Spinal cord (tissue), 10 donors: ENCODE measurements around the gene FCRLB. TPM values are rescaled to one million over a fixed set of nuclear protein-coding genes. Genes with fewer than 3 reads are reported as not detected.
"Not testable (repeated sequence)": the region's sequence is repeated elsewhere in the genome, so short reads cannot be mapped to it uniquely, and the experiment has no call there.

Source experiments
- DNase-seq, 6 donors: peaks; one replicate each; pipeline versions ENCODE4 v3.0.0 to v3.0.0-alpha.2; 2013 to 2015; ENCODE audit warnings: low spot score in 6 of 6, low read depth in 4 of 6
- H3K27ac ChIP-seq: one replicate; pipeline ENCODE4 v1.5.1; 2013; ENCODE audit warnings: low read depth, low read length, control low read depth
- H3K27me3 ChIP-seq: one replicate; pipeline ENCODE4 v1.6.1; 2013; ENCODE audit warnings: low read length; ENCODE audit not compliant: control insufficient read depth, insufficient read depth
- H3K36me3 ChIP-seq: one replicate; pipeline ENCODE4 v1.6.1; 2013; ENCODE audit warnings: low read length; ENCODE audit not compliant: control insufficient read depth, insufficient read depth
- H3K4me1 ChIP-seq: one replicate; pipeline ENCODE4 v1.6.1; 2013; ENCODE audit warnings: low read length; ENCODE audit not compliant: control insufficient read depth, insufficient read depth
- H3K4me3 ChIP-seq: one replicate; pipeline ENCODE4 v1.5.1; 2013; ENCODE audit warnings: low read depth, low read length, control low read depth
- H3K9me3 ChIP-seq: one replicate; pipeline ENCODE4 v1.6.1; 2013; ENCODE audit warnings: low read length; ENCODE audit not compliant: control insufficient read depth, insufficient read depth
- WGBS: methylation state at CpG from one replicate; pipeline ENCODE4 v1.1.5; 2013; ENCODE audit warnings: missing lambda C conversion rate; ENCODE audit not compliant: insufficient coverage; 5-methylcytosine and 5-hydroxymethylcytosine counted together
- polyA plus RNA-seq, 2 donors: library from polyadenylated mRNA; unstranded; fragments of 120-200 nt; gene quantifications; one replicate each; pipeline ENCODE4 v1.2.1, GENCODE V29; 2013; ENCODE audit not compliant: insufficient read length in 2 of 2
- total RNA-seq, 2 donors: library from RNA; depleted of rRNA in 1 of 2; stranded (reverse); fragments of 120-200 nt in 1 of 2; fragments of >200 nt in 1 of 2; gene quantifications; one replicate each; pipeline versions ENCODE4 v1.2.3 to v1.2.4, GENCODE V29; 2013 to 2014
- donor health status: healthy.

Gene FCRLB
- total and polyA plus RNA-seq, 4 donors = 0.88 to 2.9 (median 2.4) TPM

DNA sequence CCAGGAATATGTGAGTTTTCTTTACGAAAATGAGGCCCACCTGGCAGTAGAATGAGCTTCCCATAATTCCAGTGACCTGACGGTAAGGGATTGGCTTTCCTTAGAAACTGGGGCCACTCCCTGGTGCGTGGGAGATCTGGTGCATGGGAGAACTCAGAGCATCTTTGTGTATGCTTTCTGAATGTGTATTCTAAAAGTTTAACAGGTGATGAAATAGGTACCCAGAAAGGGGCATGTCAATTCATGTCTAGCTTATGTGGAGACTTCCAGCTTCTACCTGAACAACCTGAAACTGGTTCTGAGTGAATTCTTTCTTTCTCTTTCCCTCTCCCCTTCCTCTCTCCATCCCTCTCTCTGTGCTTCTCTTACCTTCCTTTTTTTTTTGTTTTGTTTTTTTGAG is 29.5 kb upstream of the FCRLB start:
- Histone ChIP-seq H3K36me3 (no peaks in the 10 kb centered on the region), H3K27ac (no peak overlapping the region), H3K4me3 (no peak overlapping the region), H3K27me3 (no peaks in the 10 kb centered on the region), H3K9me3 (no peaks in the 10 kb centered on the region), H3K4me1 (no peaks in the 10 kb centered on the region)
- DNase-seq = no peak
- WGBS = 87% methylated on average over 3 of the region's 3 CpGs

DNA sequence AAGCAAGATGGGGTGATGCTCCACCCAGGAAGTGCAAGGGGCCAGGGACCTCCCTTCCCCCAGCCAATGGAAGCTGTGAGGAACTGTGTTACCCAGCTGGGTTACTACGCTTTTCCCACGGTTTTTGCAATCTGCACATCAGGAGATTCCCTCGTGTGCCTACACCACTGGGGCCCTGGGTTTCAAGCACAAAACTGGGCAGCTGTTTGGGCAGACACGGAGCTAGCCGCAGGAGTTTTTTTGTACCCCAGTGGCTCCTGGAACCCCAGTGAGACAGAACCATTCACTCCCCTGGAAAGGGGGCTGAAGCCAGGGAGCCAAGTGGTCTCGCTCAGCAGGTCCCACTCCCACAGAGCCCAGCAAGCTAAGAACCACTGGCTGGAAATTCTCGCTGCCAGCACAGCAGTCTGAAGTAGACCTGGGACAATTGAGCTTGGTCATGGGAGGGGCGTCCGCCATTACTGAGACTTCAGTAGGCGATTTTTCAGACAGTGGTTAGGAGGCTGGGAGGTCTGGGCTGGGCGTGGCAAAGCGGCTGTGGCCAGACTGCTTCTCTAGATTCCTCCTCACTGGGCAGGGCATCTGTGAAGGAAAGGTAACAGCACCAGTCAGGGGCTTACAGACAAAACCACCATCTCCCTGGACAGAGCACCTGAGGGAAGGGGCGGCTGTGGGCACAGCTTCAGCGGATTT is 28.2 kb upstream of the FCRLB start:
- H3K27ac ChIP-seq, DNase-seq, H3K4me1 ChIP-seq, H3K36me3 ChIP-seq, H3K4me3 ChIP-seq, H3K27me3 ChIP-seq, H3K9me3 ChIP-seq: not testable (repeated sequence)
- WGBS = 86% methylated on average over 12 of the region's 14 CpGs

DNA sequence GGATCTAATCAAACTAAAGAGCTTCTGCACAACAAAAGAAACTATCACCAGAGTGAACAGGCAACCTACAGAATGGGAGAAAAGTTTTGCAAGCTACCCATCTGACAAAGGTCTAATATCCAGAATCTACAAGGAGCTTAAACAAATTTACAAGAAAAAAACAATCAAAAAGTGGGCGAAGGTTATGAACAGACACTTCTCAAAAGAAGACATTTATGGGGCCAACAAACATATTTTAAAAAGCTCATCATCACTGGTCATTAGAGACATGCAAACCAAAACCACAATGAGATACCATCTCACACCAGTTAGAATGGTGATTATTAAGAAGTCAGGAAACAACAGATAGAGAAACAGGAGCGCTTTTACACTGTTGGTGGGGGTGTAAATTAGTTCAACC is 23.0 kb upstream of the FCRLB start:
- not testable (repeated sequence) for H3K36me3 ChIP-seq, H3K27me3 ChIP-seq, H3K4me1 ChIP-seq, H3K9me3 ChIP-seq, DNase-seq, H3K27ac ChIP-seq, H3K4me3 ChIP-seq
- no CpG with 5 or more reads among the region's 2 CpGs for WGBS

DNA sequence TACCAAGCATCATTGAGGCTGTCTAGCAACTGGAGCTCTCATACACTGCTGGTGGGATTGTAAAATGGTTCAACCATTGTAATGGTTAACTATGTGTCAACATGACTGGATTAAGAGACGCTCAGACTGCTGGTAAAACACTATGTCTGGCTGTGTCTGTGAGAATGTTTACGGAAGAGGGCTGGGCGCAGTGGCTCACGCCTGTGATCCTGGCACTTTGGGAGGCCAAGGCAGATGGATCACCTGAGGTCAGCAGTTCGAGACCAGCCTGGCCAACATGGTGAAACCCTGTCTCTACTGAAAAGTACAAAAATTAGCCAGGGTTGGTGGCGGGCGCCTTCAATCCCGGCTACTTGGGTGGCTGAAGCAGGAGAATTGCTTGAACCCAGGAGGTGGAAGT is 19.1 kb upstream of the FCRLB start:
- H3K27me3 ChIP-seq = no peaks in the 10 kb centered on the region
- 51% methylated on average over 8 of the region's 8 CpGs for WGBS
- no peak for DNase-seq
- H3K4me3 ChIP-seq = no peak overlapping the region
- H3K9me3 ChIP-seq = no peaks in the 10 kb centered on the region
- H3K27ac ChIP-seq = no peak overlapping the region
- H3K4me1 ChIP-seq = peaks cover 3% of the 10 kb centered on the region
- H3K36me3 ChIP-seq = no peaks in the 10 kb centered on the region

DNA sequence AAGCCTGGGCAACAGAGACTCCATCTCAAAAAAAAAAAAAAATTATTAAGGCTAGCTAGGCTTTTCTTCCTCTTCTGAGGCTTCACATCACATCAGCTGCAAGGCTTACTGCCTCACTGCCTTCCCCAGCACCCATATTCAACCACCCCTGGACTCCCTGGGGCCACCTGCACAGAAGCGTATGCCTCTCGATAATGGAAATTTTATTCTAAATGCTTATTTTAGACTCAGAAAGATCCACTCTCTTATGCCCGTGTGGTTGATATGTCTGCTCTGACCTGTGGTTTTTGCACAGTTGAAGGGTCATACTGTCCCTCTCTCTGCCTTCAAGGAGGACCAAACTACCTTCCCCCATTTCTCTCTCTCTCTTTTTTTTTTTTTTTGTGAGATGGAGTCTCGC is 15.8 kb upstream of the FCRLB start:
- Histone ChIP-seq H3K27ac (no peak overlapping the region), H3K4me3 (no peak overlapping the region), H3K36me3 (no peaks in the 10 kb centered on the region), H3K9me3 (no peaks in the 10 kb centered on the region), H3K4me1 (peaks cover 3% of the 10 kb centered on the region), H3K27me3 (no peaks in the 10 kb centered on the region)
- DNase-seq = no peak
- no CpG with 5 or more reads among the region's 4 CpGs for WGBS

DNA sequence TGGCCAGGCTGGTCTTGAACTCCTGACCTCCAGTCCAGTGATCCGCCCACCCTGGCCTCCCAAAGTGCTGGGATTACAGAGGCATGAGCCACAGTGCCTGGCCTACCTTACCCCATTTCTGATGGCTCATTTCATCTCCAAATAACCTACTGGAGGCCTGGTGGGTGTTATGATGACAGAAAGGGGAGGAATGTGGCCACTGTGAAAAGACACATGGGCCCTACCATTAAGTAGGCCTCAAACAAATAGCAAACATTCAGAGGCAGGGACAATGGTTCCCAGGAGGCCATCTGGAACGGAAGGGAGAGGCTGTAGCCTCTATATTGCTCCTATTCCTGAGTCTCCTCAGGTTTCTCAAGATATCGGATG is 15.2 kb upstream of the FCRLB start:
- Histone ChIP-seq H3K4me1 (peaks cover 3% of the 10 kb centered on the region), H3K27ac (no peak overlapping the region), H3K4me3 (no peak overlapping the region), H3K27me3 (no peaks in the 10 kb centered on the region), H3K9me3 (no peaks in the 10 kb centered on the region), H3K36me3 (no peaks in the 10 kb centered on the region)
- no peak for DNase-seq
- WGBS = 72% methylated on average over 2 of the region's 3 CpGs

DNA sequence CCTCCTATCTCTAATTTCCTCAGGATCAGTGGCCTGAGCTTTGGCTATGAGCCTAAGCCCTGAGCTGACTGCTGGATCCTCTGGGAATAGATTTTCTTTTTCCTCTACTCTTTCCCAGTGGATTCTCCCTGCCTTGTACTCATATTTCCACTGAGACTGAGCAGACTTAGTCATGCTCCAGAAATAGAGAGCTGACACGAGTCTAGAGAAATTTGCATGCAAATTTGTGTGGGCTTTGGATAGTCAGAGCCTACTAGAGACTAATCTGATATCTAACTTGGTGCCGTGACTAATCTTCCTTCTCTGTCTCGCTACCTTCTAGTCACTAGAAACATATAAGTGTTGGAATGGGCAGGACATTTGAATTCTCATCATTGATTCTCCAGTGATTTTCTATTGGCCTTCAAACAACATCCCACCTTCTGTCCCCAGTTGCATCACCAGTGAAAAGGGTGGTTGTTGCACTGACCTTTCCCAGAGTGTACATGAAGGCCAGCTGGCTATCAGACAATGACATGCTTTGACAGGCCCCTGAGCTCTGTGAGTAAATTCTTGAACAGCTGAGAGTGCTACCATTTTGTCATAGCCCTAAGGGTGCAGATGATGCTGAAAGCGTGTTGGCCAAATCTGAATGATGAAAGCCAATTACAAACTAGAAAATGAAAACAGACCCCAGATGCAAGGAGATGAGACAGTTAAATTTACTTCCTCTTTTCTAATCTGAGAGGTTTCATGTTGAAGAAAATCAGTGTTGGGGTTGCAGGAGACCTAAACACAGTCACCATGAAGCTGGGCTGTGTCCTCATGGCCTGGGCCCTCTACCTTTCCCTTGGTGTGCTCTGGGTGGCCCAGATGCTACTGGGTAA is 14.6 kb upstream of the FCRLB start, which contains the start of gene FCRLA:
Gene FCRLA (plus strand): TSS at position 748 of the 866 bp plus-strand sequence. CDS start 36 bp downstream, at position 784.
- no CpG with 5 or more reads among the region's 4 CpGs for WGBS
- no peaks in the 10 kb centered on the region for H3K9me3 ChIP-seq
- no peak within 1 kb of the TSS for H3K4me3 ChIP-seq
- DNase-seq = peak in 2 of 6 donors; percentile 5 to 24
- no peaks in the 10 kb centered on the region for H3K27me3 ChIP-seq
- no peak within 1 kb of the TSS for H3K27ac ChIP-seq
- H3K4me1 ChIP-seq = peaks cover 3% of the 10 kb centered on the region
- no peaks in the 10 kb centered on the region for H3K36me3 ChIP-seq

DNA sequence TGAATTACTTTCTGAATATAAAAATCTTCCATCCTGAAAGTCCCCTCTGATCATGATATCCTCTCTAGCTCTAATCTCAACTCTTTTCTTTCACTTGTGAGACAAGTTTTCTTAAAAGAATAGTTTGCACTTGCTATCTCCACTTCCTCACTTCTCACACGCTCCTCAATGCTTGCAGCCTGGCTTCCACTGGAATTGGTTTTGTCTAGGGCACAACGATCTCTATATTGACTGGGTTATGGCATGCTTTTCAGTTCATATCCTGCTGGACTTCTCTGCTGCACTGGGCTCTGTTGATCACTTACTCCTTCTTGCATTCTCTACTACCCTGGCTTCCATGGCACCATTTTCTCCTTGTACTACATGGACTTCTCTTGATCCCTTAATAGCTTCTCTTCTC is 13.8 kb upstream of the FCRLB start:
- H3K27ac ChIP-seq = no peak overlapping the region
- peaks cover 3% of the 10 kb centered on the region for H3K4me1 ChIP-seq
- no peaks in the 10 kb centered on the region for H3K9me3 ChIP-seq
- H3K27me3 ChIP-seq = no peaks in the 10 kb centered on the region
- WGBS = 73% methylated on average over 2 of the region's 2 CpGs
- H3K36me3 ChIP-seq = no peaks in the 10 kb centered on the region
- no peak overlapping the region for H3K4me3 ChIP-seq
- DNase-seq = no peak

DNA sequence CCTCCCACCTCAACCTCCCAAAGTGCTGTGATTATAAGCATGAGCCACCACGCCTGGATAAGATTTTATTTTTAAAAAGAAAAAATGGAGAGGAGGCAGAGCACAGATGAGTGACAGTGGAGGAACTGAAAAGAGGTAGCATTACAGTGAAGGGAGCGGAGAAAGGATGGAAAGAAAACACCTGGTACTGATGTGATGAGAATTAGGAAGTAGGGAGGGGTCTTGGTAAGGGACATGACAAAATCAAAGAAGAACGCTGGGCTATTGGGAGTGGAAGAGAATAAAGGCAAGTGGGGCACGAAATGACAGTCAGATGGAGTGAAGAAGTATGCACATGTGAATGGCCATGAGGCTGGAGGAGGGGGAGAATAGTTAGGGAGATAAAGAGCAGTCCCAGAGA is 12.0 kb upstream of the FCRLB start:
- Histone ChIP-seq H3K27ac (no peak overlapping the region), H3K4me3 (no peak overlapping the region), H3K9me3 (no peaks in the 10 kb centered on the region), H3K27me3 (no peaks in the 10 kb centered on the region), H3K4me1 (peaks cover 3% of the 10 kb centered on the region), H3K36me3 (no peaks in the 10 kb centered on the region)
- 78% methylated on average over 4 of the region's 4 CpGs for WGBS
- DNase-seq = no peak

DNA sequence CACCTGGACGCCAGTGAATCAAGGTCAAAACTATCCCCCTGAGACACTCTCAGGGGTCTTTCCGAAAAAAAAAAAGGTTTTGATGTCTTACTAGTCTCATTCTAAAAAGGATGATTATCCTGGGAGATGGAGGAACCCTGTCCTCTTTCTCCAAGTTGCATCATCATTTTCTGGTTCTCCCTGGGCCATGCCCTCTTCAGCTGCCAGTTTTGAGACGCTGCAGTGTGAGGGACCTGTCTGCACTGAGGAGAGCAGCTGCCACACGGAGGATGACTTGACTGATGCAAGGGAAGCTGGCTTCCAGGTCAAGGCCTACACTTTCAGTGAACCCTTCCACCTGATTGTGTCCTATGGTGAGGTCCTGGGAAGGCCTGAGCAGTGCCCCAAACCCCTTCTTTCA is 10.8 kb upstream of the FCRLB start:
- Histone ChIP-seq H3K36me3 (no peaks in the 10 kb centered on the region), H3K4me3 (no peak overlapping the region), H3K27ac (no peak overlapping the region), H3K27me3 (no peaks in the 10 kb centered on the region), H3K4me1 (peaks cover 3% of the 10 kb centered on the region), H3K9me3 (no peaks in the 10 kb centered on the region)
- DNase-seq = no peak
- 91% methylated on average over 3 of the region's 4 CpGs for WGBS
